Measurements from ENCODE around the gene FANCG. TPM values are rescaled to one million over a fixed set of nuclear protein-coding genes. Genes with fewer than 3 reads are reported as not detected.

The FANCG gene
- total and polyA plus RNA-seq, 2 experiments from 2014 or later = 13.4 to 15.3 TPM

- Histone ChIP-seq H3K4me1 (ENCODE audit: insufficient read depth) (no peaks in the 10 kb centered on the region), H3K79me2 (no peaks in the 10 kb centered on the region), H3K27me3 (no peaks in the 10 kb centered on the region), H3K36me3 (replicated peaks; ENCODE audit: insufficient read depth, low read depth) (peaks cover 6% of the 10 kb centered on the region), H3K4me3 (no peak overlapping the region), H3K9me2 (replicated peaks; ENCODE audit: insufficient read depth) (no peaks in the 10 kb centered on the region), H3K27ac (no peak overlapping the region), H4K20me1 (ENCODE audit: insufficient read depth, poor library complexity, severe bottlenecking) (peaks cover 9% of the 10 kb centered on the region), H2AFZ (no peak overlapping the region), H3K4me2 (no peak overlapping the region), H3K9me3 (ENCODE audit: low read depth) (no peaks in the 10 kb centered on the region)
- no peak for TF ChIP-seq EZH2phosphoT487 (IDR thresholded peaks at IDR 0.05; ENCODE audit: low read depth, severe bottlenecking, unreplicated experiment)
- no peak for TF ChIP-seq CTCF (IDR thresholded peaks at IDR 0.05; ENCODE audit: poor library complexity)
- no peak for TF ChIP-seq EZH2 (IDR thresholded peaks at IDR 0.05; ENCODE audit: borderline replicate concordance)
- 95% methylated on average over 8 of the region's 8 CpGs for WGBS (ENCODE audit: low lambda C conversion rate, missing lambda C conversion rate)
- no peak for DNase-seq (ENCODE audit: low spot score)
These were observed 22.5 kb downstream of the FANCG start for GRCh38 chr9:35057271-35057620.

GRCh38 chr9:35056571-35057270, 23.0 kb downstream of the FANCG start:
- no peak for TF ChIP-seq CTCF (IDR thresholded peaks at IDR 0.05; ENCODE audit: poor library complexity)
- no peak for TF ChIP-seq EZH2 (IDR thresholded peaks at IDR 0.05; ENCODE audit: borderline replicate concordance)
- no peak for TF ChIP-seq EZH2phosphoT487 (IDR thresholded peaks at IDR 0.05; ENCODE audit: low read depth, severe bottlenecking, unreplicated experiment)
- Histone ChIP-seq H3K9me2 (replicated peaks; ENCODE audit: insufficient read depth) (no peaks in the 10 kb centered on the region), H3K4me1 (ENCODE audit: insufficient read depth) (no peaks in the 10 kb centered on the region), H3K27ac (no peak overlapping the region), H3K9me3 (ENCODE audit: low read depth) (no peaks in the 10 kb centered on the region), H4K20me1 (ENCODE audit: insufficient read depth, poor library complexity, severe bottlenecking) (peaks cover 4% of the 10 kb centered on the region), H3K4me3 (no peak overlapping the region), H3K4me2 (no peak overlapping the region), H3K27me3 (no peaks in the 10 kb centered on the region), H2AFZ (no peak overlapping the region), H3K36me3 (replicated peaks; ENCODE audit: insufficient read depth, low read depth) (peaks cover 6% of the 10 kb centered on the region), H3K79me2 (no peaks in the 10 kb centered on the region)
- no peak for DNase-seq (ENCODE audit: low spot score)
- 93% methylated on average over 9 of the region's 9 CpGs for WGBS (ENCODE audit: low lambda C conversion rate, missing lambda C conversion rate)

- no peak overlapping the region for H3K27ac ChIP-seq
- no peak for DNase-seq (ENCODE audit: low spot score)
- H3K4me3 ChIP-seq = no peak overlapping the region
- H3K36me3 ChIP-seq (replicated peaks; ENCODE audit: insufficient read depth, low read depth) = no peaks in the 10 kb centered on the region
- WGBS (ENCODE audit: low lambda C conversion rate, missing lambda C conversion rate) = 95% methylated on average over 14 of the region's 14 CpGs
- no peaks in the 10 kb centered on the region for H3K4me1 ChIP-seq (ENCODE audit: insufficient read depth)
- H4K20me1 ChIP-seq (ENCODE audit: insufficient read depth, poor library complexity, severe bottlenecking) = peaks cover 4% of the 10 kb centered on the region
- no peaks in the 10 kb centered on the region for H3K9me2 ChIP-seq (replicated peaks; ENCODE audit: insufficient read depth)
- H3K27me3 ChIP-seq = no peaks in the 10 kb centered on the region
- no peak overlapping the region for H2AFZ ChIP-seq
- TF ChIP-seq EZH2phosphoT487 (IDR thresholded peaks at IDR 0.05; ENCODE audit: low read depth, severe bottlenecking, unreplicated experiment) = no peak
- no peak for TF ChIP-seq CTCF (IDR thresholded peaks at IDR 0.05; ENCODE audit: poor library complexity)
- no peak for TF ChIP-seq EZH2 (IDR thresholded peaks at IDR 0.05; ENCODE audit: borderline replicate concordance)
- no peak overlapping the region for H3K4me2 ChIP-seq
- no peaks in the 10 kb centered on the region for H3K9me3 ChIP-seq (ENCODE audit: low read depth)
- no peaks in the 10 kb centered on the region for H3K79me2 ChIP-seq
These were observed 24.7 kb downstream of the FANCG start for GRCh38 chr9:35054871-35055644.
